Kidney epithelial cell (primary cell): ENCODE measurements around the gene ZBTB3. TPM values are rescaled to one million over a fixed set of nuclear protein-coding genes. Genes with fewer than 3 reads are reported as not detected.

Source experiments
- DNase-seq: peaks from one replicate; pipeline ENCODE4 v3.0.0-alpha.2; 2010; ENCODE audit warnings: low read depth
- H3K27me3 ChIP-seq: 2 replicates; pipeline ENCODE4 v1.6.0; 2011; ENCODE audit warnings: low read length; ENCODE audit not compliant: control insufficient read depth, insufficient read depth
- H3K36me3 ChIP-seq: 2 replicates; pipeline ENCODE4 v1.5.1; 2011; ENCODE audit warnings: low read length; ENCODE audit not compliant: control insufficient read depth, insufficient read depth
- H3K4me3 ChIP-seq: 2 replicates; pipeline ENCODE4 v1.5.1; 2011; ENCODE audit warnings: low read depth, mild to moderate bottlenecking, control low read depth, low read length
- CTCF ChIP-seq: IDR thresholded peaks from 2 replicates; pipeline ENCODE4 v1.5.1; 2011; ENCODE audit warnings: mild to moderate bottlenecking, moderate library complexity, low read length, control low read depth, inconsistent platforms; ENCODE audit not compliant: insufficient read depth, poor library complexity, severe bottlenecking
- total RNA-seq: library from RNA; depleted of rRNA; stranded (reverse); fragments of >200 nt; gene quantifications from 2 replicates; pipeline ENCODE4 v1.2.3, GENCODE V29; 2015

ZBTB3 gene
- total RNA-seq, 1 donor from 2014 or later, result 17.3 TPM

- Histone ChIP-seq H3K4me3 (no peak overlapping the region), H3K27me3 (no peaks in the 10 kb centered on the region), H3K36me3 (peaks cover 3% of the 10 kb centered on the region)
- no peak for TF ChIP-seq CTCF
- DNase-seq, result no peak
Measured at GRCh38 chr11:62721994-62722393, 32.0 kb downstream of the ZBTB3 start.

- no peak for DNase-seq
- Histone ChIP-seq H3K27me3 (no peaks in the 10 kb centered on the region), H3K36me3 (peaks cover 5% of the 10 kb centered on the region), H3K4me3 (no peak overlapping the region)
- TF ChIP-seq CTCF, result no peak
Measured at GRCh38 chr11:62719302-62719978, 34.5 kb downstream of the ZBTB3 start.

GRCh38 chr11:62716816-62717215, 37.1 kb downstream of the ZBTB3 start:
- TF ChIP-seq CTCF, result no peak
- no peak for DNase-seq
- no peaks in the 10 kb centered on the region for H3K27me3 ChIP-seq
- no peak overlapping the region for H3K4me3 ChIP-seq
- H3K36me3 ChIP-seq, result peaks cover 3% of the 10 kb centered on the region

GRCh38 chr11:62716206-62716605, 37.8 kb downstream of the ZBTB3 start:
- no peak overlapping the region for H3K4me3 ChIP-seq
- H3K27me3 ChIP-seq, result no peaks in the 10 kb centered on the region
- H3K36me3 ChIP-seq, result peaks cover 3% of the 10 kb centered on the region
- no peak for DNase-seq
- no peak for TF ChIP-seq CTCF

- Histone ChIP-seq H3K36me3 (peaks cover 3% of the 10 kb centered on the region), H3K27me3 (no peaks in the 10 kb centered on the region), H3K4me3 (no peak overlapping the region)
- DNase-seq, result no peak
- TF ChIP-seq CTCF, result no peak
Measured at GRCh38 chr11:62715150-62716130, 38.5 kb downstream of the ZBTB3 start.
